Glutamatergic neuron (in vitro differentiated cells): Measurements from ENCODE around the gene C1orf116. TPM values are rescaled to one million over a fixed set of nuclear protein-coding genes. Genes with fewer than 3 reads are reported as not detected.
A peak's percentile ranks its signal among the peaks of the same experiment; 100 is the strongest.

ENCODE experiments used
- DNase-seq: peaks from one replicate; pipeline ENCODE4 v3.0.0; 2022
- H3K27ac Mint-ChIP-seq: one replicate; pipeline ENCODE4 v1.8.0; 2020; ENCODE audit warnings: mild to moderate bottlenecking, mixed read lengths, inconsistent platforms; ENCODE audit not compliant: unreplicated experiment
- H3K27me3 Mint-ChIP-seq: one replicate; pipeline ENCODE4 v1.8.0; 2020; ENCODE audit warnings: mild to moderate bottlenecking, moderate library complexity, mixed read lengths, inconsistent platforms; ENCODE audit not compliant: unreplicated experiment
- H3K36me3 Mint-ChIP-seq: one replicate; pipeline ENCODE4 v1.8.0; 2020; ENCODE audit warnings: mild to moderate bottlenecking, mixed read lengths, inconsistent platforms; ENCODE audit not compliant: unreplicated experiment
- H3K4me1 Mint-ChIP-seq: one replicate; pipeline ENCODE4 v1.8.0; 2020; ENCODE audit warnings: mild to moderate bottlenecking, low read depth, mixed read lengths, inconsistent platforms; ENCODE audit not compliant: unreplicated experiment
- H3K4me3 Mint-ChIP-seq: one replicate; pipeline ENCODE4 v1.8.0; 2020; ENCODE audit warnings: mild to moderate bottlenecking, mixed read lengths, inconsistent platforms; ENCODE audit not compliant: unreplicated experiment
- H3K9me3 Mint-ChIP-seq: one replicate; pipeline ENCODE4 v1.8.0; 2020; ENCODE audit warnings: mild to moderate bottlenecking, moderate library complexity, mixed read lengths, inconsistent platforms; ENCODE audit not compliant: unreplicated experiment
- CTCF ChIP-seq: fragments of 200-600 bp; sonication (generic); IDR thresholded peaks from one replicate; pipeline ENCODE4 v1.5.0; 2021; ENCODE audit not compliant: partially characterized antibody, unreplicated experiment
- total RNA-seq: library from RNA; stranded (reverse); fragmentation: NEBNext Ultra II Directional; extraction: Animal tissue kit (Norgen Biotek cat#: 25700); gene quantifications from one replicate; pipeline ENCODE4 v1.2.1, GENCODE V29; 2021; ENCODE audit not compliant: unreplicated experiment

C1orf116 gene
- total RNA-seq, 1 donor from 2014 or later: not detected

- peak; percentile 42 for DNase-seq
- H3K27ac Mint-ChIP-seq: no peak overlapping the region
- no peaks in the 10 kb centered on the region for H3K27me3 Mint-ChIP-seq
- H3K36me3 Mint-ChIP-seq: no peaks in the 10 kb centered on the region
- H3K4me3 Mint-ChIP-seq: no peak overlapping the region
- peak; percentile 78 for TF ChIP-seq CTCF
- no peaks in the 10 kb centered on the region for H3K4me1 Mint-ChIP-seq
- H3K9me3 Mint-ChIP-seq: no peaks in the 10 kb centered on the region
Observed at GRCh38 chr1:207077470-207078377, 45.2 kb upstream of the C1orf116 start.

GRCh38 chr1:207077012-207077411 is 44.5 kb upstream of the C1orf116 start:
- Mint-ChIP-seq H3K9me3 (no peaks in the 10 kb centered on the region), H3K36me3 (no peaks in the 10 kb centered on the region), H3K4me3 (no peak overlapping the region), H3K27me3 (no peaks in the 10 kb centered on the region), H3K4me1 (no peaks in the 10 kb centered on the region), H3K27ac (no peak overlapping the region)
- TF ChIP-seq CTCF: no peak
- DNase-seq: no peak

- no peaks in the 10 kb centered on the region for H3K36me3 Mint-ChIP-seq
- no peaks in the 10 kb centered on the region for H3K4me1 Mint-ChIP-seq
- DNase-seq: no peak
- H3K9me3 Mint-ChIP-seq: no peaks in the 10 kb centered on the region
- H3K27ac Mint-ChIP-seq: no peak overlapping the region
- H3K27me3 Mint-ChIP-seq: no peaks in the 10 kb centered on the region
- H3K4me3 Mint-ChIP-seq: no peak overlapping the region
- no peak for TF ChIP-seq CTCF
Observed at GRCh38 chr1:207076181-207076955, 43.8 kb upstream of the C1orf116 start.

- Mint-ChIP-seq H3K36me3 (no peaks in the 10 kb centered on the region), H3K27me3 (no peaks in the 10 kb centered on the region), H3K27ac (no peak overlapping the region), H3K9me3 (no peaks in the 10 kb centered on the region), H3K4me1 (no peaks in the 10 kb centered on the region), H3K4me3 (no peak overlapping the region)
- TF ChIP-seq CTCF: no peak
- DNase-seq: no peak
Observed at GRCh38 chr1:207073906-207074820, 41.6 kb upstream of the C1orf116 start.
